Measurements from ENCODE around the gene MYO15B.

The MYO15B gene

GRCh38 chr17:75564195-75564594 is 23.4 kb upstream of the MYO15B start:
- Histone ChIP-seq H3K27ac (ENCODE audit: low read depth, low read length, poor library complexity, severe bottlenecking) (no peak overlapping the region), H4K20me1 (ENCODE audit: insufficient read depth, low read length) (no peaks in the 10 kb centered on the region), H3K9ac (ENCODE audit: low read length) (no peak overlapping the region), H3K9me2 (ENCODE audit: low read depth, low read length) (no peaks in the 10 kb centered on the region), H2AFZ (ENCODE audit: low read length) (no peak overlapping the region), H3K4me1 (ENCODE audit: insufficient read depth, low read length, severe bottlenecking) (no peaks in the 10 kb centered on the region), H3K36me3 (ENCODE audit: insufficient read depth, low read length) (no peaks in the 10 kb centered on the region), H3K79me2 (ENCODE audit: insufficient read depth, low read length) (no peaks in the 10 kb centered on the region), H3K4me3 (ENCODE audit: low read depth, low read length, poor library complexity, severe bottlenecking) (no peak overlapping the region), H3F3A (ENCODE audit: insufficient read depth, low read length) (no peaks in the 10 kb centered on the region), H3K4me2 (ENCODE audit: low read length) (no peak overlapping the region), H3K9me3 (ENCODE audit: low read length) (no peaks in the 10 kb centered on the region), H3K27me3 (ENCODE audit: insufficient read depth, low read length) (peaks cover 4% of the 10 kb centered on the region)
- no peak for TF ChIP-seq CTCF (IDR thresholded peaks at IDR 0.05; ENCODE audit: low read length)
- TF ChIP-seq EZH2 (IDR thresholded peaks at IDR 0.05; ENCODE audit: borderline replicate concordance, low read length), result no peak

GRCh38 chr17:75565066-75565465 is 22.5 kb upstream of the MYO15B start:
- no peaks in the 10 kb centered on the region for H3K79me2 ChIP-seq (ENCODE audit: insufficient read depth, low read length)
- no peak overlapping the region for H3K4me3 ChIP-seq (ENCODE audit: low read depth, low read length, poor library complexity, severe bottlenecking)
- H3K27me3 ChIP-seq (ENCODE audit: insufficient read depth, low read length), result no peaks in the 10 kb centered on the region; the same call in none of the 2 replicates
- no peaks in the 10 kb centered on the region for H3K9me3 ChIP-seq (ENCODE audit: low read length)
- H2AFZ ChIP-seq (ENCODE audit: low read length), result no peak overlapping the region
- no peaks in the 10 kb centered on the region for H3K9me2 ChIP-seq (ENCODE audit: low read depth, low read length)
- no peaks in the 10 kb centered on the region for H3K4me1 ChIP-seq (ENCODE audit: insufficient read depth, low read length, severe bottlenecking)
- no peaks in the 10 kb centered on the region for H4K20me1 ChIP-seq (ENCODE audit: insufficient read depth, low read length)
- H3K9ac ChIP-seq (ENCODE audit: low read length), result no peak overlapping the region
- no peaks in the 10 kb centered on the region for H3K36me3 ChIP-seq (ENCODE audit: insufficient read depth, low read length)
- no peak overlapping the region for H3K27ac ChIP-seq (ENCODE audit: low read depth, low read length, poor library complexity, severe bottlenecking)
- no peak overlapping the region for H3K4me2 ChIP-seq (ENCODE audit: low read length)
- TF ChIP-seq EZH2 (IDR thresholded peaks at IDR 0.05; ENCODE audit: borderline replicate concordance, low read length) (no peak), CTCF (IDR thresholded peaks at IDR 0.05; ENCODE audit: low read length) (no peak)
- H3F3A ChIP-seq (ENCODE audit: insufficient read depth, low read length), result no peaks in the 10 kb centered on the region

GRCh38 chr17:75565618-75566017 is 22.0 kb upstream of the MYO15B start:
- H3K27me3 ChIP-seq (ENCODE audit: insufficient read depth, low read length), result no peaks in the 10 kb centered on the region; the same call in none of the 2 replicates
- H3K36me3 ChIP-seq (ENCODE audit: insufficient read depth, low read length), result no peaks in the 10 kb centered on the region
- no peak overlapping the region for H3K4me3 ChIP-seq (ENCODE audit: low read depth, low read length, poor library complexity, severe bottlenecking)
- H3K4me2 ChIP-seq (ENCODE audit: low read length), result no peak overlapping the region
- TF ChIP-seq EZH2 (IDR thresholded peaks at IDR 0.05; ENCODE audit: borderline replicate concordance, low read length) (no peak), CTCF (IDR thresholded peaks at IDR 0.05; ENCODE audit: low read length) (no peak)
- H4K20me1 ChIP-seq (ENCODE audit: insufficient read depth, low read length), result no peaks in the 10 kb centered on the region
- H3K9me2 ChIP-seq (ENCODE audit: low read depth, low read length), result no peaks in the 10 kb centered on the region
- H3K9me3 ChIP-seq (ENCODE audit: low read length), result no peaks in the 10 kb centered on the region
- H3K9ac ChIP-seq (ENCODE audit: low read length), result no peak overlapping the region
- H3K4me1 ChIP-seq (ENCODE audit: insufficient read depth, low read length, severe bottlenecking), result peaks cover under 1% of the 10 kb centered on the region
- H3F3A ChIP-seq (ENCODE audit: insufficient read depth, low read length), result no peaks in the 10 kb centered on the region
- H3K79me2 ChIP-seq (ENCODE audit: insufficient read depth, low read length), result no peaks in the 10 kb centered on the region
- H3K27ac ChIP-seq (ENCODE audit: low read depth, low read length, poor library complexity, severe bottlenecking), result no peak overlapping the region
- H2AFZ ChIP-seq (ENCODE audit: low read length), result no peak overlapping the region
